Right atrium auricular region (tissue), 2 donors: ENCODE measurements around the gene P4HB. TPM values are rescaled to one million over a fixed set of nuclear protein-coding genes. Genes with fewer than 3 reads are reported as not detected.

Source experiments
- DNase-seq: peaks from one replicate; pipeline ENCODE4 v3.0.0-alpha.2; 2019; ENCODE audit warnings: low spot score
- H3K27ac ChIP-seq, 2 donors: fragments of 200-600 bp; sonication (generic); 1 replicate in 1 of 2; 2 replicates in 1 of 2; pipeline ENCODE4 v1.5.1; 2016 to 2019
- H3K27me3 ChIP-seq, 2 donors: fragments of 200-600 bp; sonication (generic); one replicate each; pipeline versions ENCODE4 v1.5.1 to v1.6.0; 2017 to 2019
- H3K36me3 ChIP-seq: fragments of 200-600 bp; sonication (generic); one replicate; pipeline ENCODE4 v1.5.1; 2016
- H3K4me1 ChIP-seq, 2 donors: fragments of 200-600 bp; sonication (generic); one replicate each; pipeline versions ENCODE4 v1.5.1 to v1.6.0; 2017 to 2019
- H3K4me3 ChIP-seq, 2 donors: fragments of 200-600 bp; sonication (generic); 1 replicate in 1 of 2; 2 replicates in 1 of 2; pipeline ENCODE4 v1.5.1; 2017 to 2019; ENCODE audit warnings: mild to moderate bottlenecking in 1 of 2, moderate library complexity in 1 of 2
- H3K9me3 ChIP-seq, 2 donors: fragments of 200-600 bp; sonication (generic); one replicate each; pipeline ENCODE4 v1.5.1; 2019
- total RNA-seq, 2 donors: library from RNA; depleted of rRNA; stranded (reverse); fragments of >200 nt; gene quantifications; one replicate each; pipeline ENCODE4 v1.1.0, GENCODE V29; 2016
- TF ChIP-seq, protein P1 (sequence below), 2 donors: fragments of 200-600 bp; sonication (generic); IDR thresholded peaks; one replicate each; pipeline ENCODE4 v1.5.1; 2019; ENCODE audit warnings: antibody characterized with exemption in 2 of 2

P4HB gene
- total RNA-seq, 2 donors from 2014 or later = 321 to 426 TPM

DNA sequence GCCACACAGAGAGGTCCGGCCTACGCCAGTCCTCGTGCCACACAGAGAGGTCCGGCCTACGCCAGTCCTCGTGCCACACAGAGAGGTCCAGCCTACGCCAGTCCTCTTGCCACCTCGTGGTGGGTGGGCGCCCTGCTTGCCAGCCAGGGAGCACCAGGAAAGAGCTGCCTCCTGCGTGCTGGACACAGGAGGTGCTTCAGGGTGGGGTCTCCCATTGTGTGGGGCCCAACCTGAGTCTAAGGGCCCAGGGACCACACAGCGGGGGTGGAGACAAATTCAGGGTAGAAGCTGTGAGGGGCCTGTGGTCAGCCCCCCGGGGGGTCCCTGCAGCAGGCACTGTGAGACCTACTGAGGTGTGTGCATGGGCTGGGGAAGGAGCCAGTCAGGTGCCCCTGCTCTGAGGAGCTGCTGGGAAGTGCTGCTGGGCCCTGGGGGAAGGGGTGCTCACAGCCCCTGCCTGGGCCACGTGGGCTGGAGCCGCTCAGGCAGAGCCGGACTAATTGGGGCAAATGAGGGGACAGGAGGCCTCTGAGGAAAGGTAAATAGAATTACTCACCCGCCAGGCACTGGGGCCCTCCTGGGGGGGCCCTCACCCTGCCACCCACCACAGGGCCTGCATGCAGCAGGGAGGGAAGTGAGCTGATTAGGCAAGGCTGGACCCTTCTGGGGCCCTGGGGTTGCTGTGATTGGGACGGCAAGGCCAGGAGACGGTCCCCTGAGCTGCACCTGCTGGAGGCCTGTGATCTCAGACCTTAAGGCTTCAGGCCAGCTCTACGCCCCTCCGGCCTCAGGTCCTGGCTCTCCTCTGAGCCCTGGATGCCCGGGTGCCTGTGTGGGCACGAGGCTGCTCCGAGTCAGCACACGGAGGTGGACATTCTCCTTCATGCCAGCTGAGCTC lies 45.3 kb downstream of the P4HB start:
- Histone ChIP-seq H3K36me3 (no peaks in the 10 kb centered on the region), H3K27me3 (no peaks in the 10 kb centered on the region), H3K4me3 (no peak overlapping the region), H3K27ac (no peak overlapping the region), H3K9me3 (no peaks in the 10 kb centered on the region), H3K4me1 (no peaks in the 10 kb centered on the region)
- DNase-seq = no peak
- TF ChIP-seq, protein P1, sequence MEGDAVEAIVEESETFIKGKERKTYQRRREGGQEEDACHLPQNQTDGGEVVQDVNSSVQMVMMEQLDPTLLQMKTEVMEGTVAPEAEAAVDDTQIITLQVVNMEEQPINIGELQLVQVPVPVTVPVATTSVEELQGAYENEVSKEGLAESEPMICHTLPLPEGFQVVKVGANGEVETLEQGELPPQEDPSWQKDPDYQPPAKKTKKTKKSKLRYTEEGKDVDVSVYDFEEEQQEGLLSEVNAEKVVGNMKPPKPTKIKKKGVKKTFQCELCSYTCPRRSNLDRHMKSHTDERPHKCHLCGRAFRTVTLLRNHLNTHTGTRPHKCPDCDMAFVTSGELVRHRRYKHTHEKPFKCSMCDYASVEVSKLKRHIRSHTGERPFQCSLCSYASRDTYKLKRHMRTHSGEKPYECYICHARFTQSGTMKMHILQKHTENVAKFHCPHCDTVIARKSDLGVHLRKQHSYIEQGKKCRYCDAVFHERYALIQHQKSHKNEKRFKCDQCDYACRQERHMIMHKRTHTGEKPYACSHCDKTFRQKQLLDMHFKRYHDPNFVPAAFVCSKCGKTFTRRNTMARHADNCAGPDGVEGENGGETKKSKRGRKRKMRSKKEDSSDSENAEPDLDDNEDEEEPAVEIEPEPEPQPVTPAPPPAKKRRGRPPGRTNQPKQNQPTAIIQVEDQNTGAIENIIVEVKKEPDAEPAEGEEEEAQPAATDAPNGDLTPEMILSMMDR (IDR thresholded peaks at IDR 0.05) = no peak

DNA sequence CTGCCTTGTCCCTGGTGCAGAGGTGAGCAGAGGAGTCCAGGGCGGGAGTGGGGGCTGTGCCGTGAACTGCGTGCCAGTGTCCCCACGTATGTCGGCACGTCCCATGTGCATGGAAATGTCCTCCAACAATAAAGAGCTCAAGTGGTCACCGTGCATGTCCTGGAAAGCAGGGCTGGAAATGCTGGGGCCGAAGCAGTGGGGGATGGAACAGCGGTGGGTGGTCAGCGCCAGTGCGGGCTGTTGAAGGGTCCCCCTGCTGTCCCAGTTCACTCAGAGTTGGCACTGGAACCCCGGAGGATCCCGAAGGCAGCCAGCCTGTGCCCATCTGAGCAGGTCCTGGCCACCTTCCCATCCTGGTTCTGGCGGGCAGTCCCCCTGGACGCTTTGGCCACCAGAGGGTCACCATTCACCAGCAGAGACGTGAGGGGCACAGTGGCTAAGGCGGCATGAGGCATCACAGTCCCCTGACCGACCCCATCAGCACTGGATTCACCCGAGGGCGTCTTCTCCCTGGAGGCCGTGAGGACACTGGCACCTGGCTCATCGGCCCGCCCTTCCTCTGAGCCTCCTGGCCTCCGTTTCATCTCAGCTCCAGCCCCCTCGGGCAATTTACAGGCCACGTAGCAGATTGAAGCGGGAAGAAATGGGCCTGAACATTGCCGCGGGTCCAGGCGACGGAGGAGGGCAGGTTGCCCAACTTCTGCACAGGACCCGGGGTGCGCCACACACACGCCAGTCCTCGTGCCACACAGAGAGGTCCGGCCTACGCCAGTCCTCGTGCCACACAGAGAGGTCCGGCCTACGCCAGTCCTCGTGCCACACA lies 46.3 kb downstream of the P4HB start:
- TF ChIP-seq, protein P1 (IDR thresholded peaks at IDR 0.05) = no peak
- Histone ChIP-seq H3K36me3 (no peaks in the 10 kb centered on the region), H3K4me3 (no peak overlapping the region), H3K27me3 (no peaks in the 10 kb centered on the region), H3K27ac (no peak overlapping the region), H3K4me1 (no peaks in the 10 kb centered on the region), H3K9me3 (no peaks in the 10 kb centered on the region)
- no peak for DNase-seq

DNA sequence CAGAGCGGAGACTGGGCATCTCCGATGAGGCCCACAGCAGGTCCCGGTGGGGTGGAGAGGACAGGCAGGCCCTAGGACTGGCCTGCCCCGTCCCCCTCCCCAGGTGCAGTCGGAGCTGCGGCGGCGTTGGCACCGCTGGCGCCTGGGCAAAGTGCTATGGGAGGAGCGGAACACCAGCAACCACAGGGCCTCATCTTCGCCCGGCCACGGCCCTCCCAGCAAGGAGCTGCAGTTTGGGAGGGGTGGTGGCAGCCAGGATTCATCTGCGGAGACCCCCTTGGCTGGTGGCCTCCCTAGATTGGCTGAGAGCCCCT lies 47.0 kb downstream of the P4HB start:
- Histone ChIP-seq H3K36me3 (no peaks in the 10 kb centered on the region), H3K4me3 (no peak overlapping the region), H3K27me3 (no peaks in the 10 kb centered on the region), H3K9me3 (no peaks in the 10 kb centered on the region), H3K27ac (no peak overlapping the region), H3K4me1 (no peaks in the 10 kb centered on the region)
- TF ChIP-seq, protein P1 (IDR thresholded peaks at IDR 0.05) = no peak
- no peak for DNase-seq

DNA sequence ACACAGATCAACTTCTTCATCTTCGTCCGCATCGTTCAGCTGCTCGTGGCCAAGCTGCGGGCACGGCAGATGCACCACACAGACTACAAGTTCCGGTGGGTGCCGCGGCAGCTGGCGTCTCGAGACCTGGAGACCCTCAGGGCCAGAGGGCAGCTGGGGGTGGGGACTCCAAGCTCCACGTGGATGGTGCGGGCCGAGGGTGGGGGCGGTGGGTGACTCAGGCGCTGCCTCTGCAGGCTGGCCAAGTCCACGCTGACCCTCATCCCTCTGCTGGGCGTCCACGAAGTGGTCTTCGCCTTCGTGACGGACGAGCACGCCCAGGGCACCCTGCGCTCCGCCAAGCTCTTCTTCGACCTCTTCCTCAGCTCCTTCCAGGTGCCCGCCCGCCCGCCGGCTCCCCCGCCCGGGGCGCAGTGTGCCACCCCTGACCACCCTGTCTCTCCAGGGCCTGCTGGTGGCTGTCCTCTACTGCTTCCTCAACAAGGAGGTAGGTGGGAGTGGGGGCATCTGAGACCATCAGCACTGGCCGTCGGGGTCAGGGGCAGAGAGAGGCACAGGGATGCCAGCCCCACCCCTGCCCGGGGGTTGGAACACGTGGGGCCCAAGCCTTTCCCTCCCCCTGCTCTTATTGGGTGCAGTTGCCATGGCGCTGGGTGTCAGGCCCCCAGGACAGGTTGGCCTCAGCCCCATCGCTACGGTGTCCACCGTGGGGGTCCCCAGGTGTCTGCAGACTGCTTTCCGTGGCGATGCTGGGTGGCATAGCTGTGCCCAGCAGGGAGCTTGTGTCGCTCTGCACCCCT lies 47.6 kb downstream of the P4HB start:
- Histone ChIP-seq H3K9me3 (no peaks in the 10 kb centered on the region), H3K4me1 (no peaks in the 10 kb centered on the region), H3K27ac (no peak overlapping the region), H3K4me3 (no peak overlapping the region), H3K27me3 (no peaks in the 10 kb centered on the region), H3K36me3 (no peaks in the 10 kb centered on the region)
- TF ChIP-seq, protein P1 (IDR thresholded peaks at IDR 0.05) = no peak
- DNase-seq = no peak

DNA sequence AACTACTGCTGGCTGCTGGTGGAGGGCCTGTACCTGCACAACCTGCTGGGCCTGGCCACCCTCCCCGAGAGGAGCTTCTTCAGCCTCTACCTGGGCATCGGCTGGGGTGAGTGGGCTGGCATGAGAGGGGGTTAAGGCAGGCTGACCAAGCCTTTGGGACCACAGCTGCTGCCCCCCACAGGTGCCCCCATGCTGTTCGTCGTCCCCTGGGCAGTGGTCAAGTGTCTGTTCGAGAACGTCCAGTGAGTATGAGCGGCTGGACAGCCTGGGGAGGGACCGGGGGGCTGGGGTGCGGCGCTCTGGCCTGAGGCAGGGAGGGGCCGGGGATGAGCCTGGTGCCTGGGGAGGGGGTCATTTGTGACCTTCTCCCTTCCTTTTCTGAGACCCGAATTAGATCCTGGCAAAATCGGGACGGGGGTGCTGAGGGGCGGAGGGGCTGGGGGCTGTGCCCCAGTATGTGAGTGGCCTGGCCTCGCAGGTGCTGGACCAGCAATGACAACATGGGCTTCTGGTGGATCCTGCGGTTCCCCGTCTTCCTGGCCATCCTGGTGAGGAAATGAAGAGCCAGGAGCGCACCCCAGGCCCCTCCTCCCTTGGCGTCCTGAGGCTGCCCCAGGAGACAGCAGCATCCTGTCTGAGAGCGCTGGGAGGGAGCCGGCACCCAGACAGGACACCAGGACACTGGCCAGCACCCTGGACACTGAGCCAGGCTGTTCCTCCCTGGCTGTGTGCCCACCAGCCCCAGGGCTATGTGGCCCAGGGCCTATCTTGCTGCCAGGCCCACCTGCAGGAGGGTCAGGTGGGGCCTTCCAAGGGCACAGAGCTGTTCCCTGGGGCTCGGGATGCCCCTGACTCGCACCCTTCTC lies 48.4 kb downstream of the P4HB start:
- Histone ChIP-seq H3K27ac (no peak overlapping the region), H3K9me3 (no peaks in the 10 kb centered on the region), H3K4me3 (no peak overlapping the region), H3K36me3 (no peaks in the 10 kb centered on the region), H3K4me1 (no peaks in the 10 kb centered on the region), H3K27me3 (no peaks in the 10 kb centered on the region)
- DNase-seq = no peak
- TF ChIP-seq, protein P1 (IDR thresholded peaks at IDR 0.05) = no peak
